ENCODE results near the gene PAQR6. TPM values are rescaled to one million over a fixed set of nuclear protein-coding genes. Genes with fewer than 3 reads are reported as not detected.

Gene PAQR6
- total RNA-seq, 1 donor from 2014 or later = 8.6 TPM

- intact Hi-C loops (cut with micrococcal nuclease) = no loop called here
Measured at GRCh38 chr1:156263288-156263655, 15.4 kb upstream of the PAQR6 start.

DNA sequence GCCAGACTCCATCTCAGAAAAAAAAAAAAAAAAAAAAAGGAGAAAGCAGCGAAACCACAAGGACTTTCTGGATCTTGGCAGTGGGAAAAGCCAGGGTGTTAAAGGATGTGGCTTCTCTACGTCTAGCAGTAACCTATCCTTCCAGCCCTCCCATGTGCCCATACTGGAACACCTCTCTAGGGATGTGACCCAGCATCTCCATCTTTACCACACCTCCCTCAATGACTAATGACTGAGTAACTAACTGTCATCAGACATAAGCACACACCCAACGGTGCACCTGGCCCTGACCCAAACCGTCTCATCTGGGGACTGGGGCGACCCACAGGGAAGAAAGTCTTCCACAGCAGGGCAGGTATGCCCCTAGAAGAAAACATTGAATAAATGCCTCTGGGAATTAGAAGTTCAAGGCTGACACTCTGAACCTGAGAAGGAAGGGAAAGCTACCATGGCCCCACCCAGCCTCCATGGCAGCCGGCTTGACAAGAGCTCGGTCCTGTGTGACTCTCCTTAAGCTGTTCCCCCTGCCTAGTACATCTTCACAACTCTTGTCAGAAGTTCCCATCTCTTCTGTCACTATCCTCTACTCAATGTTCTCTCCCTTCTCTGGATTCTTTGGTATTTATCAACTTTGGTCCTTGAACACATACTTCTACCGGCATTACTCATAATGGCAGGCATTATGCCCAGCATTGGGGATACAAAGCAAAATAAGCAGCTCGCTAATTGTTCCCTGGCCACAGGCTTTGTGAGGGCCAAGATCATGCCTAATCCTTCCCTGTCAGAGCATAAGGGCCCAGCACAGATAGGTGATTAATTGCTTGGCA lies 14.8 kb upstream of the PAQR6 start:
- intact Hi-C loops (cut with micrococcal nuclease) = no loop called here

DNA sequence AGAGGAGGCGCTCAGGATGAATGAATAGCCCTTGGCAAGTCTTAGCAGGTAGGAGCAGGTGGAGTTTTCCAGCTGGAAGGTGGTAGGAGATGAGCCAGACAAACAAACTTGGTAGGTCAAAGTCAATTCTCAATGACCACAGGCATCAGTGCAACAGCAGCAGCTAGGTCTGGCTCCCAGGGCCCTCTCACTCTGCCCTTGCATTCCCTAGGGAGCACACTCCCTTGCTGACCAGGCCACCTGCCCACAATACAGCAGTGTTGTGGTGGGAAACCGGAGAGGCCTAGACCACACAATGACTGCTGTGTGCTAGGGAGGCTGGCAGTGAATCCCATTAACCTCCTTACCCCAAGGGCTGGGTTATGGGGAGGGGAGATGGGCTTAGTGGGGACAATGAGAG lies 13.0 kb upstream of the PAQR6 start:
- intact Hi-C loops (cut with micrococcal nuclease) = no loop called here

DNA sequence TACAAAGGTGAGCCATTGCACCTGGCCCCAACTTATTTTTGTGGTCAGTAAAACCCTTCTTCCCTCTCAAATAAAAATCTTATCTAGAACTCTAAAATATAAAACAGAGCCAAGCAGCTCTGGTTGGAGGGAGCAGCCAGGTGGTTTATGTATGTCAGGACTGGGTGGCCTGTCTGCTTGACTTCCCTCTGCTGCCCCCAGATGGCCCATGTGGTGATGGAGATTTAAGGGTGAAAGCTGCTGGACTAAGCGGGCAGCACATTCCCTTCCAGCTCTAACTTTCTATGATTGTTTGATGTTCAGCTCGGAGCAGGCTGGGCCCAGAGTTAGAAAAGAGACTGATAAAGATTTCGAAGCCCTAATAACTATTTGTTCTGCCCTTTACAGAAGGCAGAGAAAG lies 11.9 kb upstream of the PAQR6 start:
- intact Hi-C loops (cut with micrococcal nuclease) = no loop called here

- intact Hi-C loops (cut with micrococcal nuclease) = no loop called here
Measured at GRCh38 chr1:156258859-156259258, 11.0 kb upstream of the PAQR6 start.

- intact Hi-C loops (cut with micrococcal nuclease) = no loop called here
Measured at GRCh38 chr1:156257711-156258110, 9.9 kb upstream of the PAQR6 start.

DNA sequence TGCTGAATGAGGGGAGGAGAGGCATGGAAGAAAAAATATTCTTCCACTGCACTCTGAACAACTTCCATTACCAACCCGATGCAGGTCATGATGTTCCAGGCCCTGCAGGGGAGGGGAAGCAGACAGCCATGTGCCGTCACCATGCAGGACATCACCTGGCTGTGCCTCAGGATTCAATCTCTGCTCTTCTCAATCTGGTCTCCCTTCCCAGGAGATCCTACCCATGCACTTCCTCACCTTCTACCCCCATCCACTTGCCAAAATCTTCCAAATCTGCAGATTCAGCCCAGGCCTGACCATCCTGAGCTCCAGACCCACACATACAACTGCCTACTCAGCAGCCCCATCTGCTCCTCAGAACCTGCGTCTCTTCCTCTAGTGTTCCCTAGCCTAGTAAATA lies 5.8 kb upstream of the PAQR6 start:
- intact Hi-C loops (cut with micrococcal nuclease) = no loop called here

DNA sequence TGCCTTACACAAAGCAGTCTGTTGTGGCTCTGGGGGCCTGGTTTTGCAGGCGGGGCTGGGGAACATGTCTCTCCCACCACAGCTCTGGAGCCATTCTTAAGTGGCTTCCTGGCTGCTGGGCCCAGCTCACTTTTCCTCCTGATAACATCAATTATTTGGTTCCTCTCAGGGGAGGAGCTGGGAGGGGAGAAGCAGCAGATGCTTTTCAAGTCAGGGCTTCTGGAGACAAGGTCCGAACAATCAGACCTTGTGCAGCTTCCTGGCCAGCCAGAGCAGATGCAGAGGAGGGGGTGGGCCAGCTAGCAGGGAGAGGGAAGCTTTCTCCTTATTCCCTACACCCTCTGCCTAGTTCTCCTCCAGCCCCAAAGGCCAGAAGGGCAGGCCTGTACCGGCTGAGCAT lies 3.7 kb upstream of the PAQR6 start:
- intact Hi-C loops (cut with micrococcal nuclease) = no loop called here

DNA sequence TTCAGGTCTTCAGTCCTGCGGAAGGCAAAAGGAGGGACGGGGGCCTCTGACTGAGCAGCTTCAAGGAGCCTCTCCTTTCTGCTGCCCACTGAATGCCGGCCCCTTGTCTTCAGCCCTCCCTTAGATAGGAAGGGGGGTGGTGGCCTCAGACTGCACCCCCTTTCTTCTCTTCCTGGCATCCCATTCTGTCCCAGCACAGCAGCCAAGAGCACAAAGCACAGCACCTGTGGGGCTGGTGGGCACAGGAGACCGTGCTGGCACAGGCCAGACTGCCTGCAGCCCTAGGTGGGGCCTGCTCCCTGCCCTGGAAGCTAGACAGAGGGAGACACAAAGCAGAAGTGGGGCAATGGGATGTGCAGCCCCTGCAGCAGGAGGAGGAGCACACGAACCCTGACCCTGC lies 1.7 kb upstream of the PAQR6 start:
- intact Hi-C loops (cut with micrococcal nuclease) = no loop called here

DNA sequence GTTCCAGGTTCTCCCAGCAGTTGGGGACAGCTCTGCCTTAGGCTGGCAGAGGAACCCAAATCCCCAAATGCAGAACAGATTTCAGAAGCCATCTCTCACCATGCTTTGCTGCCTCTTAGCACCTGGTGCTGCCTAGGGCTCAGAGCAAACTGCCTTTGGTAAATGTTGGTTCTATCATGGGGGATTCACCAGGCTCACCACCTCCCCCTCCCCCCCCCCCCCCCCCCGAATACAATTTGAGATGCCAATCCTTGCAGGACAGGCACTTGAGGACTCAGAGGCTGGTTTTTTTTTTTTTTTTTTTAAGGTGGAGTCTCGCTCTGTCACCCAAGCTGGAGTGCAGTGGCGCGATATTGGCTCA lies 447 bp upstream of the PAQR6 start:
- intact Hi-C loops (cut with micrococcal nuclease) = no loop called here

GRCh38 chr1:156246781-156247459 lies 936 bp downstream of the PAQR6 start:
- intact Hi-C loops (cut with micrococcal nuclease) = no loop called here

- intact Hi-C loops (cut with micrococcal nuclease) = no loop called here
Measured at GRCh38 chr1:156246241-156246780, 1.5 kb downstream of the PAQR6 start.

- intact Hi-C loops (cut with micrococcal nuclease) = no loop called here
Measured at GRCh38 chr1:156245451-156246232, 2.2 kb downstream of the PAQR6 start.

- intact Hi-C loops (cut with micrococcal nuclease) = no loop called here
Measured at GRCh38 chr1:156244712-156245111, 3.1 kb downstream of the PAQR6 start.

DNA sequence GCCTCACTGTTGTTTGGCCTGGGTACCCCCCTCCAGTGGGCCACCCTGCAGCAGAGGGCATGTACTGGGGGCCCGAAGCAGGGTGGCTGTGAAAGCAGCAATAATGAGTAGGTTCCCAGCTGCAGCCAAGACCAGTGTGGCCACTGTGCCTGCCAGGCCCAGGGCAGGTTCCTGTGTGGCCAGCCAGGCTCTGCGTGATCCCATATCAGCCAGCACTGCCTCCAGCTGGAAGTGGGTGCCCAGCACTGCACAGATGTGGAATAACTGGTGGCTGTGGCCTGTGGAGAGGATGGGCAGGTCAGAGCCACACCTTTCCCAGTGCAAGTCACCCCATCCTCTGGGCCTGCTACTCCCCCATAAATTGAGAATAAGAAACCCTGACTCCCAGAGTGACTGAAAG lies 3.7 kb downstream of the PAQR6 start:
- intact Hi-C loops (cut with micrococcal nuclease) = no loop called here

- intact Hi-C loops (cut with micrococcal nuclease) = no loop called here
Measured at GRCh38 chr1:156242738-156243137, 5.1 kb downstream of the PAQR6 start.

DNA sequence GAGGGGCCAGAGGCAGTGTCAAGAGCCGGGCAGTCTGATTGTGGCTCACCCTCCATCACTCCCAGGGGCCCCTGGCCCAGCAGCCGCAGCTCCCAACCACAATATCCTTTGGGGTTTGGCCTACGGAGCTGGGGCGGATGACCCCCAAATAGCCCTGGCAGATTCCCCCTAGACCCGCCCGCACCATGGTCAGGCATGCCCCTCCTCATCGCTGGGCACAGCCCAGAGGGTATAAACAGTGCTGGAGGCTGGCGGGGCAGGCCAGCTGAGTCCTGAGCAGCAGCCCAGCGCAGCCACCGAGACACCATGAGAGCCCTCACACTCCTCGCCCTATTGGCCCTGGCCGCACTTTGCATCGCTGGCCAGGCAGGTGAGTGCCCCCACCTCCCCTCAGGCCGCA lies 5.9 kb downstream of the PAQR6 start, which contains the start of gene BGLAP:
Gene BGLAP, plus strand, starts transcription at position 259 of the 400 bp plus-strand sequence. Its CDS starts 48 bp downstream, at position 307.
- intact Hi-C loops (cut with micrococcal nuclease) = no loop called here

GRCh38 chr1:156241311-156241811 lies 6.5 kb downstream of the PAQR6 start:
- intact Hi-C loops (cut with micrococcal nuclease) = no loop called here

DNA sequence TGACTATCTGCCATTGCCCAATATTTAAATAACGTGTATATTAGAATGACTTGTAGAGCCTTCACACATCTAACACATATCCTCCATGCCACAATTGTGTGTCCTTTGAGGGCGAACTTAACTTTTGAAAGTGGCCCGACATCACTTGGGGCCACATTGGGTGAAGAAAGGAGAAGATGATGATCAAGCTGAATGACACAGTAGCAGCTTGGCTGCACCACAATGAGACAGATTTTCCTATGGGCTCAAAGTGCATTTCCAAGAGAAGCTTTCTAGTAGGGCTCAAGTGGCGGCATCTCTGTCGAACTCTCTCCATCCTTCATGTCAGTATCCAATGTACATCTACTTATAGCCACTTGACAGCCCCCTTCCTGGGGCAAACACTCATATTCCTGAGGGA lies 9.6 kb downstream of the PAQR6 start:
- intact Hi-C loops (cut with micrococcal nuclease) = no loop called here

- intact Hi-C loops (cut with micrococcal nuclease) = no loop called here
Measured at GRCh38 chr1:156236164-156236563, 11.7 kb downstream of the PAQR6 start.

GRCh38 chr1:156233426-156234127 lies 14.3 kb downstream of the PAQR6 start:
- intact Hi-C loops (cut with micrococcal nuclease) = no loop called here

Measured in T-helper 2 cell treated with Interferon-gamma antibody and Interleukin-4, amounts not matched to agents 100 ng/mL and 5 ng/mL, for 36 hours (primary cell).